ENCODE results near the gene ANXA11.
"Not testable (repeated sequence)": the region's sequence is repeated elsewhere in the genome, so short reads cannot be mapped to it uniquely, and the experiment has no call there.

Gene ANXA11

GRCh38 chr10:80205477-80206276 lies at the start of gene ANXA11:
TSS of gene ANXA11 (minus strand) at chr10:80205537. CDS start at chr10:80172861, 32,676 bp downstream.
- DNase-seq (ENCODE audit: low spot score): peak; percentile 92

- DNase-seq (ENCODE audit: low spot score): not testable (repeated sequence)
Measured at GRCh38 chr10:80254726-80255125, 49.4 kb upstream of the ANXA11 start.

DNA sequence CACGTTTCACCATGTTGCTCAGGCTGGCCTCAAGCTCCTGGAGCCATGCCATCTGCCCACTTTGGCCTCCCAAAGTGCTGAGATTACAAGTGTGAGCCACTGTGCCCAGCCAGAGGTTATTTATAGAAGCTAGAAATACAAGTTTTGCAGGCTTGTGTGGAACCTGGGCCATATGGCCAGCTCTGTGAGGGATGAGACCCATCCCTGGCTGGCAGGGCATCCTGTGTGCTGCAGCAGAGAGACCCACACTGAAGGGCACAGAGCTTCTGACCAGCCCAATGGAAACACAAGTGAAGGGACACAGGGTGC lies 48.6 kb upstream of the ANXA11 start:
- not testable (repeated sequence) for DNase-seq (ENCODE audit: low spot score)

- DNase-seq (ENCODE audit: low spot score): no peak
Measured at GRCh38 chr10:80253266-80253962, 48.1 kb upstream of the ANXA11 start.

GRCh38 chr10:80252296-80252887 lies 47.1 kb upstream of the ANXA11 start:
- DNase-seq (ENCODE audit: low spot score): no peak

GRCh38 chr10:80251703-80252280 lies 46.5 kb upstream of the ANXA11 start:
- DNase-seq (ENCODE audit: low spot score): not testable (repeated sequence)

GRCh38 chr10:80250399-80250798 lies 45.1 kb upstream of the ANXA11 start:
- DNase-seq (ENCODE audit: low spot score): not testable (repeated sequence)

DNA sequence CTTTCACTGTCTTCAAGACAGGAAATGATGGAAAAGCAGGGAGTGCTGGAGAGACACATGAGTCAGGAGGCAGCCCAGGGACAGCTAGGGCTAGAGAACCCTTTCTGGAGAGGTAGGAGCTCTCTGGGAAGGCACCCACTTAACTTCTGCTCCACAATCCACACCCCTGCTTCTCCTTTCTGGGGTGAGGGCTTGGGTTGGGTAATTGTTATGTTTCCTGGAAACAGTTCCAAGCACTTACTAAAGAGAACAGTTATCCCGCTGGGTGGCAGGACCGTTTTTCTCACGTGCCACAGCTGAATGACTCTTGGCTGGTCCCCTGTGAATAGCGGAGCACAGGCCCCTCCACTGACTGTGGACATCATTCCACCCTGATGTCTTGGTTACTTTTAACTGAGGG lies 44.6 kb upstream of the ANXA11 start:
- not testable (repeated sequence) for DNase-seq (ENCODE audit: low spot score)

- not testable (repeated sequence) for DNase-seq (ENCODE audit: low spot score)
Measured at GRCh38 chr10:80247611-80248010, 42.3 kb upstream of the ANXA11 start.

DNA sequence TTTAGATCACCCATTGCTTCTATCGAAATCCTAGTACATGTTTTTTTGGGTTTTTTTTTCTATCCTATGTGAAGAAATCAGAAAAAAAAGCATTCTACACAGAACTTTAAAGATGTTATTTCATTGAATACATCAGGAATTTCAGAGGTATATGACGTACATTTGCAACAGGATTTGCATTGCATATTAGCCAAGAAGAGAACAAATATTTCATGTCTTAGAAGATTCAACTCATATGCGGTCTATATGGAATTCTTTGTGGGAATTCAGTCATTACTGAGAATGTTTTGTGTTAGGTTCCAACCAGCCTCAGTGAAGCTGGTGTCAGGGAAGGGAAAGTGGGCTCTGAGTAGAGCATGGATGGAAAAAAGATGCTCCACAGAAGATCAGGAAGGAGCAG lies 39.0 kb upstream of the ANXA11 start:
- DNase-seq (ENCODE audit: low spot score): not testable (repeated sequence)

GRCh38 chr10:80242341-80242740 lies 37.0 kb upstream of the ANXA11 start:
- not testable (repeated sequence) for DNase-seq (ENCODE audit: low spot score)

DNA sequence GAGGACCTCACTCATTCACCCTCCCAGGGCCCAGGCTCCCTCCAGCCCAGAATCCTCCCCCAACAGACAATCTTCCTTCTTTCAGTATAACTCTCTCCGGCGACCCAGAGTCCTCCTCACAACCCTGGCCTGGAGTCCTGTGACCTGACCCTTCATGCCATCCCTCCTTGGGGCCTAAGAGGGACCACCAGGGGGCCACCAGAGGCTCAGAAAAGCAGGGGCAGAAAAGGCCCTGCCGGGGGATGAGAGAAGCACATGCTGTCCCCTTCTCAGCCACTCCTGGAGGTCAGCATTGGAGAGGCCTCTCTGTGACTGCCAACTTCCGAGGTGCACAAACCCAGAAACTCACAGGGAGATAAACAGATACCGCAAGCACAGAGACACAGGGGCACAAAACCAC lies 31.1 kb upstream of the ANXA11 start:
- DNase-seq (ENCODE audit: low spot score): not testable (repeated sequence)

DNA sequence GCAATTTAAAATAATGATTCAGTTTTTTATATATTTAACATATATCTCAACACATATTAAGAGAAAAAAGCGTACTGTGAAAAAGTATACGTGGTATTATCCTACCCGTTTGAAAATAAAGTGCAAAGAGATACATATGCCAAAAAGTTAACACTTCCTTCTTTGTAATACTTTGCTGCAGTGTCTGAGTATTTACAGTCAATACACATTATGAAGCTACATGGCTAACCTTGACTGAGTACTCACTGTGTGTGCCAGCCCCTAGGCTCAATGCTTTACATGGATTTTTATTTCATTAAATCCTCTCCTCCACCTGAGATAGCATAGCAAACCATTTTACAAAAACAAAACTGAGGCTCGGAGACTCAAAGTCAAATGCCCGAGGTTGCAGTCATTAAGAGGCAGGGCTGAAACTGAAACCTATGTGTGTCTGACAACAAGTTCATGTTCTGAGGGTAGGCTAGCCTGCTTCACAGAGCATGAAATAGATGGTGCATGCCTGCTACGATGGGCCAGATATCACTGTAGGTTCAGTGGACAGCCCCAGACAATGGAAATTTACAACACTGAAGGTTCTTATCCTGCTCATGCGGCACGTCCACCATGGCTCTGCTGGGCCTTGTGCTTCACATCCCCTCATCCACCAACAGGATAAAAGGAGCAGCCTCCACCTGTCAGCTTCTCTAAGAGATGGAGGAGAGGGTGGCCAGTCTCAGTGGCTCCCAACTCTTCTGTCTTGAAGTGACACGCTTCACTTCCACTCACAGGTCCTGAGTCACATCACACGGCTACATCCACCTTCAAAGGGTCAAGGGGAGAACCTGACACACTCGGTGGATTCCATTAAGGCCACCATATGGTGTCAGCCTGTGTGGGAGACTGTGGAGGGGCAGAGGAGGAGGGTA lies 29.2 kb upstream of the ANXA11 start:
- not testable (repeated sequence) for DNase-seq (ENCODE audit: low spot score)

DNA sequence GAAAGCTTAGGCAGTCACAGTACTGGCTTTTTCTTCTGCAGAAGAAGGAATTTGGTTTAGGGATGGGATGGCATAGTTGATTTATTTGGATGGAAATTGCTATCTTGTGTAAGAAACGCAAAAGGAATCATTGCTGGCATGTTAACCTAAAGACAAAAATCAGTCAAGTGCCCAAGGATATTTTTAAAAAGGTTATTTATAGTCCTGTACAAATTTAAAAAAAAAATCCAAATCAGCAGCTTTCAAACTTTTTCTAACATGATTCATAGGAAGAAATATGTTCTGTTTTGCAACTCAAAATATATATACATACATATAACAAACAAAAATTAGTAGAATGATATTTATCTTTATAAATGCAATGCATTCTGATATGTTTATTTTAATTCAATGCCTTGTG lies 28.5 kb upstream of the ANXA11 start:
- not testable (repeated sequence) for DNase-seq (ENCODE audit: low spot score)

DNA sequence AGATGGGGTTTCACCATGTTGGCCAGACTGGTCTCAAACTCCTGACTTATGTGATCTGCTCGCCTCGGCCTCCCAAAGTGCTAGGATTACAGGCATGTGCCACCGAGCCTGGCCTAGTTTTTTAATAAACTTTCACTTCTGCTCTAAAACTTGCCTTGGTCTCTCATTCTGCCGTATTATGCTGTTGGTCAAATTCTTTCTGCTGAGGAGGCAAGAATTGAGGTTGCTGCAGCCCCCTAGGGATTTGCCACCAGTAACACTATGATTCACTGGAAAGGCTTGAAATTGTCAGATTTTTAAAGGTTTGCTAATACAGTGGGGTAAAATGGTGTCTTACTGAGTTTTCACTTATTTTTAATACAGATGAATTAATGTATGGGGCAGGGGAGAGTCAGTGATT lies 21.4 kb upstream of the ANXA11 start:
- not testable (repeated sequence) for DNase-seq (ENCODE audit: low spot score)

DNA sequence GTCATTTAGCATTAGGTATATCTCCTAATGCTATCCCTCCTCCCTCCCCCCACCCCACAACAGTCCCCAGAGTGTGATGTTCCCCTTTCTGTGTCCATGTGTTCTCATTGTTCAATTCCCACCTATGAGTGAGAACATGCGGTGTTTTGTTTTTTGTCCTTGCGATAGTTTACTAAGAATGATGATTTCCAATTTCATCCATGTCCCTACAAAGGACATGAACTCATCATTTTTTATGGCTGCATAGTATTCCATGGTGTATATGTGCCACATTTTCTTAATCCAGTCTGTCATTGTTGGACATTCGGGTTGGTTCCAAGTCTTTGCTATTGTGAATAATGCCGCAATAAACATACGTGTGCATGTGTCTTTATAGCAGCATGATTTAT lies 17.7 kb upstream of the ANXA11 start:
- not testable (repeated sequence) for DNase-seq (ENCODE audit: low spot score)

DNA sequence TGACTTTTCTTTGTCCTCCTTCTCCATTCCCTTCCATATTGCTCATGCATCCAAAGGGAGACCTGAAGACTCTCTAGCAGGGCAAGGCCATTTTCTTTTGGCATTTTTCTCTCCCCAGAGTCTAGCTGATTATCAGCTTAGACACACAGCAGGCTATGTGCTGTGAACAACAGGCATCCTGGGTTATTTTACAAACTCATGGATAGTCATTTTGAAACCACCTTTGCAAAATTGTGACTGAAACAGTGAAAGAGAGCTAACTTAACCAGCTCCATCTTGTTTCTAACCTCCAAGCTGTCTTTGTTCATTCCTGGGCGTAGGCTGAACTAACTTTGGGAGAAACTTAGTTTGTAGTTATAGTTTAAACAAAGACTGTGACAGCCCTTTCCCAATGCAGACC lies 13.5 kb upstream of the ANXA11 start:
- not testable (repeated sequence) for DNase-seq (ENCODE audit: low spot score)

GRCh38 chr10:80214368-80214982 lies 9.1 kb upstream of the ANXA11 start:
- DNase-seq (ENCODE audit: low spot score): not testable (repeated sequence)

GRCh38 chr10:80212535-80213115 lies 7.3 kb upstream of the ANXA11 start:
- DNase-seq (ENCODE audit: low spot score): not testable (repeated sequence)

DNA sequence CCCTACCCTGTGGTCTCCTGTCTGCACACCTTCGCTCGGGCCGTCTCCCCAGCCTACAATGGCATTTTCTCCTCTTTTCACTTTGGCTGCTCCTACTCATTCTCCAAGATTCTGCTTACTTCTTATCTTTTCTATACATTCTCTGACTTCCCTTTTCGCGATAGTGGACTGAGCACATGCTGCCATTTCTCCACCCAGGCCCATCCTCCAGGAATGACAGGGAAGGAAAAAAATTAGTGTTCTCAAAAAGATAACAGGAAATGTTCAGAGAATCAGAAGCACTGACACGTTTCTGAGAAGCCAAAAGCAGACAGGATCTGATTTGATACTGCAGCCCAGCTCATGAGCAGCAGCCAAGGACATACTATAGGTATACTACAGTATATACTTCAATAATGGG lies 6.4 kb upstream of the ANXA11 start:
- DNase-seq (ENCODE audit: low spot score): no peak

DNA sequence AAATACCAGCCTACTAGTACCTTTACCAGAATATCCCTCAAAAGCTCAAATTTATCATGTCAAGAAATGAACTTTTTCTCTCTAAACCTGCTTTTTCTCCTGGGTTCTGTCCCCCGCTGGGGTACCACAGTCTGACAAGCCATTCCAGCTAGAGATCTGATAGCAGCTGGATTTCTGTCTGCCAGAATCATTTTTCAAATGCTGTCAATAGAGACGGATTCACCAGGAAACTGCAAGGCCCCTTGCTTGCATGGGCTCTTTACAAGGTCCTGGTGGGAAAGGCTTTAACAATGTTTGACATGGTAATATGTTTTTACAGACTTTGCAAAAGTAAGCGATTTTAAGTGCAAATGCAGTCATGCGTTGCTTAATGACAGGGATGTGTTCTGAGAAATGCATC lies 4.9 kb upstream of the ANXA11 start:
- no peak for DNase-seq (ENCODE audit: low spot score)
